Stimulated activated CD8-positive, alpha-beta memory T cell treated with anti-CD3 and anti-CD28 coated beads, Interleukin-15, amount 100 ng/mL, for 4 hours (primary cell): ENCODE measurements around the gene ALDH1A2.

ENCODE experiments used
- DNase-seq, 2 donors: peaks; one replicate each; pipeline ENCODE4 v3.0.0-alpha.2; 2020; ENCODE audit warnings: low read depth in 2 of 2

Gene ALDH1A2

DNA sequence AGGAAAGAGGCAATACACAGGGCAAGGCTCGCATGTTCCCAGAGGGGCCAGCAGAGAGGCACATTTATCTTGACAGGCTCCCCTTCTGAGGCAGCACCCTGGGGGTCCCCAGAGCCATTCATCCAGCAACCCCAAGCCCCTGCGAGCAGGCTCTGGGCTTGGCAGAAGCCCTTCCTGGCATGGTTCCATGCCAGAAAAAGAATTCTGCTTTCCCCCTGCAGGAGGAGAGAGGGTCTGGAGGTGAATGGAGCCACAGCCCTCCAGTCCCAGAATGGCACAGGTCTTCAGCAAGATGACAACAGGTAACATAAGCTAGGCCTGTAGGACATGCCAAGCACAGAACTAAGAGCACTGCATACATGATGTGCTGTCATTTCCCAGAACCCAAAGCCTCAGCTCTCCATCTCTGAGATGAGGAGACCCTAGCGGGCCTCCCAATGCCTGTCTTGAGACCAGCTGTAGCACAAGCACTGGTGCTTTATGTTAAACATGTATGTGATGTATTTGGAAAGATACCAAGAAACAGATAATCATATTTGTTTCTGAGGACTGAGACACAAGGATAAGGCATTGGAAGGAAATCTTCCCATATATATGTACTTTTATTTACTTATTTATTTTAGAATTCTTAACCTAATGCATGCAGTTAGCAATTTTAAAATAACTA is 121.6 kb downstream of the ALDH1A2 start:
- no peak for DNase-seq

DNA sequence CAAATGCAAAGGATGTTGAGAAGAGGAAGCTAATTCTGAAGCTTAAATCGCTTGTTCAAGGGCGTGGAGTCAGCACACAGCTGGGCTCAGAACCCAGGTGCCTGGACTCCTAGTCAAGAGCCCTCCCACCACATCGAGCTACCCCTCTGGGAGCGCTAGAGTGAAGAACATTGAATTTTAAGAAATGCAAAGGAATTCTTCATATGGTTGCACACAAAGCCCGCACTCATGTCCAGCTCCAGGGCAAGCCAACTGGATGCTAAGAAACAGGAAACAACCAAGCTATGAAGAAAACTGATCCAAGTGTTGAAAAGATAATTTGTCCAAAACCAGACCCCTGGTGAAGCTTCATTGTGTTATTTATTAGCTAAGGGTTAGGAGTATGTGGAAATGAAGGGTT is 122.3 kb downstream of the ALDH1A2 start:
- no peak for DNase-seq

DNA sequence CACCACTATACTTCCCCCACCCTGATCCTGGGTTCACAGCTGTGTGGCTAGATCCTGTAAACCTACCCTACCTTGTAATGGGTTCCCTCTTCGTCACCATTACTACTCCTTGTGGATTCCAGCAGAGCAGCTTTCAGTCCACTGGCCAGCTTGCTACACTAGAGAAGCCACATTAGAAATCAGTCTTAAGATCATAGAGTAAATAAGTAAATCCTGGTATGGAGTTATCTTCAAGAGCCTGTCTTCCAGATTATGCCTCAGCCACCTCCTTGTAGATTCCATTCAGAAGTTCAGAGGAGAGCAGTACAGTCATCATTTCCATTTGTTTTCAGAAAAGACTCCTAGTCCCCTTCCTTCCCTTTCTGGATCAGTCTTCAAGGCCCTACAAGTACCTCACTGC is 123.7 kb downstream of the ALDH1A2 start:
- no peak for DNase-seq

DNA sequence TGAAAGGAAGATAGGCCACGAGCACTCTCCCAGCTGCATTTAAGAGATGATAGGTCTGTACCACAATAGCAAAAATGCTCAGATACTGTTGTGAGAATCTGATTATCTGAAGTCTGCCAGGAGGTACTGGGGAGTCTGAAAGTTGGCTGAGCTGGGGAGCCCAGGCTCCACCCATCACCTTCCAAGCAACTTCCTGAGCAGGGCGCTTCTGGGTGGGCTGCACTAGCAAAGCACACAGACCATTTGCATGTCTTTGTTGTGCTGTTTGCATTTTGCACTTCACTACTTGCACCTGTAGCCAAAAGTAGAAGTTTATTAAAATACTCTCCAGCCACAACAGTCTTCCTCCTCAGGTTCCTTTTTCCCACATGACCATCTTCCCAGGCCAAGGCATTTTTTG is 133.2 kb downstream of the ALDH1A2 start:
- DNase-seq: no peak

DNA sequence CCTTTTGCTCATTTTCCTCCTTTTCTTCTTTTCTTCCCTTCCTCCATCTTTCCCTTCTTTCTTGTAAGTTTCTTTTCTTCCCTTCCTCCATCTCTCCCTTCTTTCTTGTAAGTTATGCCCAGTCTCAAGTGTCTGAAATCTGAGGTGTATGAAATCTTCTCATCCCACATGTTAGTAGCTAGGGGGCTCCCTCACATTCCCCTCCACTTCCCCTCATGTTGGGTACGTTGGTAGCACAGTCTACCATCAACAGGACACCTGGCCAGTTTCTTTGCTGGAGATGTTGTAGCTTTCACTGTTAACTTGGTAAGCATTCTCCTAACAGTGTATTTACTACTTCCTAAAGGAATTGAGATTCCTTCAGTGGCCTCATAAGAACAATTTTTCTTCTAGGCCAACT is 133.9 kb downstream of the ALDH1A2 start:
- DNase-seq: no peak

DNA sequence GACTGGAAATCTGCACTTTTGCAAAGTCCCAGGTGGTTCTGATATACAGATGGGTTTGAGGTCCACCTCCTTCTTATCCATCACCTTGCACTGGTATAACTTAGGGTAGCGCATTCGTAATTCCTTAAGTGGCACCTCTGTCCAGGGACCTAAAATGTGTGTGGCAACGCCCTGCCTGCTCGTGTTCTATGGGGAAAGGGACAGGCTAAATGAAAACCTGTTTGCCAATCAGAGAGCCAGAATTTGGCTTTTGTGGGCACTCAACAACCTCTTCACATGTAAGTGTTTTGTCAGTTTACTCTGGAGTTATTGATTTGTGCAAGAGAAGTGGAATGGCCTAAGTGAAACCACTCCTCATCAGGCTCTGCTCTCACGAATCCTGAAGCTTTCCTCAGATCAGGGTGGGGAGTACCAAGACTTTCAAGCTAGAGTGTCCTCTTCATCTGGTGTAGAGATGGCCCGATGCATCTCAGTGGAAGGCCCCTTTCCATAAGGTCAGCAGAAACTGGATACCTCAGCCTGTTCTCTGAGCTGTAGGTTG is 138.3 kb downstream of the ALDH1A2 start:
- no peak for DNase-seq

DNA sequence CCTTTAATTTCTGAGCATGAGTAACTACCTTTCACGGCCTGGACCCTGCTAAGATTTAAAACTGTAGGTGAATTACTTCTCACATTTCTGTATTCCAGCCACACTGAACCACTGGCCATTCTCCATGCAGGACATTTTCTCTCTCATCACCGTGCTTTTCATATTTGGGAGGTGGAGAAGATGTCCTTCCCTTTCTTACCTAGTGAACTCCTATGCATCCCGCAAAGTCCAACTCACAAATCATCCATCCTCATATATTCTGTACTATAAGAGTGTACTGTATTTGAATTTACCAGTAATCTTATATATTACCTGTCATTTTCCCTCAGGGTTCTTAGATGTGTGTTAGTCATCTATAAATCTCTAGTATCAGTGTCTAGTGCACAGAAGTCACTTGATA is 139.9 kb downstream of the ALDH1A2 start:
- no peak for DNase-seq

DNA sequence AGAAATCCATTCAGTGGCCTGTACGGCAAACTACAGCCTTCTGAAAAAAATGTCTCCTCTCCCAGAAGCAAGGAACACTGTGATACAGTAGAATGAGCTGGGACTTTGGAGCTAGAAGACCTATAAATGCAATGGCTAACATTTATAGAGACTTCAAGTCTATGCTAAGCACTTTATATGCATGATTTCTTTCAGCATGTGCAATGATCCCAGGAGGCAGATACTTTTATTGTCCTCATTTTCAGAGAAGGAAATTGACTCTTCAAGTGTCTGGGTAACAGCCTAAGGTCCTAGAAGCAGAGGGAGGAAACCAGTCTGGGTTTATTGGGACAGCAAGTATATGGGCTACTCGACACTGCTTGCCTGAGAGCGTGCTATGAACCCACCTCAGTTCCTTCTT is 140.9 kb downstream of the ALDH1A2 start:
- no peak for DNase-seq

DNA sequence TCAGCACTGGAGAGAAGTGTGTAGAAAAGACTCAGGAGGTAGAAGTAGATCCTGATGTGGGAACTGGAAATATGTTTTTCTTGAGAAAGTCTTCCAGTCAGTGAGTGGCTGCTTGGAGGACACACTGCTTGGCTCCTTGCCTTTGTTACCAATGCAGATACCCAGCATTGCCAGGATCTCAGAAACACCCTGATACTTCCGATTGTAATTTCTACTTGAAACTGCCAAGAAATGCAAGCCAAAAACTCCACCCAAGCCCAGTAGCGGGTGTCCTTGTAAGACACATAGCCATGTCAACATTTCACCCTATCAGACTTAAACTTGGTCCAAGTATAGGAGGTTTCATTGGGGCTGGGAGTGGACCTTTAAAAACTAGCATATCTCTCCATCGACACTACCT is 141.8 kb downstream of the ALDH1A2 start:
- DNase-seq: no peak

DNA sequence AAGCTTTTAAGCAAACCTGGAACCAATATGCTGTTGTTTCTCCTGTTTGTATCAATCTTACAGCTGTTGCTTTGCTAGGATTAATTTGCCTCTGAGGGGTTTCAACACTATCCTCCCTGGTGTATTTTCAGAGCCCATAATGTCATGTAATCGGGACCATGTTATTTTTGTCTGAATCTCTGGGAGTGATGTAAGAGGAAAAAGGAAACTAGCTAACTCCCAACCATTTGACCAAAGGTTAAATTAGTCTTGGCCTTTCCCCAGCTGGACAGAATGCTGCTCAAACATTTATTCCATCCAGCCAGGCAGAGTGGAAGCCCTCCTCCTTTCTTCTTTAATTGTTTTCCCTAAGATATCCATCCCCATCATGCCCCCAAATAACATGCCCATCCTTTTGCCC is 142.2 kb downstream of the ALDH1A2 start:
- no peak for DNase-seq

DNA sequence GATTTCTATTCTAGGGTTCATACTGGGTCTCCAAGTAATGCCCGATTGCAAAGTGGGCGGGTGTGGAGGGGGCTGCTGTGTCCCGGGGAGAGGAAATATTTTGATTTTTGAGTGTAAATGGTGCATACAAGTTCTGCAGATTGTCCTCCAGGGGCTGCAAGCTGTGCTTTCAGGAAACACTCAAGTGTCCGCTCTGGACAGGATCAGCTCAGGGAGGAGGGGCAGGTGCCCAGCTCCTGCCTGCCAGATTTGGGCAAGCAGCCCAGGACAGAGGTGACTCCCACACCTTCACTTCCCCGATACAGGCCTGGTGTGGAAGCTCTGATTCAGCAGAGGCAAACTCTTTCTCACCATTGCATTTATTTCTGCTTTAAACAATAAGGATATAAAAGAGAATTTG is 142.7 kb downstream of the ALDH1A2 start:
- no peak for DNase-seq

DNA sequence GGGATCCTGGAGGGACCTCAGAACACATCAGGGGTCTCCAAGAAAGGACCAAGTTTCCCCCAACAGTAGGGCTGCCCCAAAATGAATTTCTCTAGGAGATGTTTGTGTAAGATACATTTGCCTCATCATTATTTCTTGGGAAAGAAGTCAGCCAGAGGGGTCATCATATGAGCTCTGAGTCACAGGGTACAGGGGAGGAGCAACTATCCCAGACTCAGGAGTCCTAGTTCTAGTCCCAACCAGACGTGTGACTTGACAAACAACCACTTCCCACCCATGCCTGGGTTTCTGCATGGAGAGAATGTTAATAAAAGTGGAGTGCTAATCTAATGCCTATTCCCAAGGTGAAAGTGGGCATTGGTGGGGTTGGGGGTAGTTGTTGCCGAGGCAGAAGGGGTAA is 144.1 kb downstream of the ALDH1A2 start:
- no peak for DNase-seq

DNA sequence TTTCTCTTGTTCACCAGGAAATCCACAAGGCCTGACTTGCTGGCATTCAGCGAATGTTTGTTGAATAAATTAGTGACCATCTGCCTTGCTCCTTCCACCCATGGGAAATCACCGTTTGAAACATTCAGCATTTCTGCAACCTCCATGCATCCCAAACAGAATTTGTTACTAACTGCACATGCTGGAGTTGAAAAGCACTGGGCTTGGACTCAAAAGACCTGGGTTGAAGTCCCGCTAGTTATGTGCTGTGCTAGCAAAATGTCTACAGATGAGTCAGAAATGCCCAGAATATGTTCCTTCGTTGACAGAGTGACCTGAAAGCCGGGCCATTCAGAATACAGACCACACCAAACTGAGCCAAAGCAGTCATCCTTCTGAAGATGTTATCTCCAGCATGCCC is 144.6 kb downstream of the ALDH1A2 start:
- DNase-seq: no peak

DNA sequence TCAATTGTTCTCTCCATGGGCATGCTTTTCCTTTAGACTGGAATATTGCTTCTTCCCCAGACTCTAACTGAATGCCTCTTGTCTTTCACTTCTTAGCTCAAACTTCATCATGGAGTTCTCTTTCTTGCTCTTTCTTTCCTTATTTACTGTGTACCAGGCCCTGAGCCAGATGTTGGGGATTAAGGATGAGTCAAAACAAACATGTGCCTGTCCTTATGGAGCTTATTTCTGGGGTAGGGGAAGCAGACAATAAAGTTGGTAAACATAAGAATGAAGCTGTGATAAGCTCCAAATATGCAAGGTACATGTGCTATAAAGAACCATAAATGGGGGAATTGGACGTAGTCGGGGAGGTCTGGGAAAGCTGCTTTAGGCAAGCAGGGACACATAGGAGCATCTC is 145.8 kb downstream of the ALDH1A2 start:
- DNase-seq: no peak

DNA sequence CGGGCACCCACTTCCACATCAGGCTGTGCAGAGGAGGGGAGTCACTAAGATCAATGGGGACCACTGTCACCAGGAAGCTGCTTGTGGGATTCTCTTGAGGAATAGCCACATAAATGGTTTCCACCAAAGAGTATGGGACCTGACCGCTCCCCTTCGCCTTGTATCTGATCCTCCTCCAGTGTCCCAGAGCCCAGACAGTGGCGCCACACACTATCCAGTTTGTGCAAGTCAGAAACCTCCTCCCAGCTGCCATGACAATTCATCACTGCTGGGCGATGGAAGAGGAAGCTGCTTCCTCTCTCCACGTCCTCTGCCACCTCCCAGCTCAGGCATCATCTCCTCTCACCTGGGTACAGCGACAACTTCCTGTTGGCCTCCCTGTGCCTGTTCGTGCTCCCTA is 147.5 kb downstream of the ALDH1A2 start:
- no peak for DNase-seq

DNA sequence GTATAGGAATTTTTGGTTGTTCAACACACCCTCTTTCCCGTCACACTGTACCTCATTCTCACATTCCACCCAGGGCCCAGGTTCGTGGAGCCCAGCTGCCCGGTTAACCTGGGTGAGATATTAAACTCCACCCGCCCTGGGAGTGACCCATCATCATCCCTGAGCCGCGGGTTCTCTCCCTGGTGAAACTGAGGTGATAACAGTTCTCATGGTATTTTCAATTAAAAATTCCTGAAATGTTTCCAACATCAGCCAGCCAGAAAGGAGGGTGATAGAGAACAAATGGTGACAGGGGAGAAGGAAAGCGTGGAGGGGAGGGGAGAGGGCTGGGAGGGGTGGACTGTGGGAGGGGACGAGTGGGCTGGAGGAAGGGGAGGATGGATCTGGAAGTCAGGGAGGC is 148.8 kb downstream of the ALDH1A2 start:
- no peak for DNase-seq

DNA sequence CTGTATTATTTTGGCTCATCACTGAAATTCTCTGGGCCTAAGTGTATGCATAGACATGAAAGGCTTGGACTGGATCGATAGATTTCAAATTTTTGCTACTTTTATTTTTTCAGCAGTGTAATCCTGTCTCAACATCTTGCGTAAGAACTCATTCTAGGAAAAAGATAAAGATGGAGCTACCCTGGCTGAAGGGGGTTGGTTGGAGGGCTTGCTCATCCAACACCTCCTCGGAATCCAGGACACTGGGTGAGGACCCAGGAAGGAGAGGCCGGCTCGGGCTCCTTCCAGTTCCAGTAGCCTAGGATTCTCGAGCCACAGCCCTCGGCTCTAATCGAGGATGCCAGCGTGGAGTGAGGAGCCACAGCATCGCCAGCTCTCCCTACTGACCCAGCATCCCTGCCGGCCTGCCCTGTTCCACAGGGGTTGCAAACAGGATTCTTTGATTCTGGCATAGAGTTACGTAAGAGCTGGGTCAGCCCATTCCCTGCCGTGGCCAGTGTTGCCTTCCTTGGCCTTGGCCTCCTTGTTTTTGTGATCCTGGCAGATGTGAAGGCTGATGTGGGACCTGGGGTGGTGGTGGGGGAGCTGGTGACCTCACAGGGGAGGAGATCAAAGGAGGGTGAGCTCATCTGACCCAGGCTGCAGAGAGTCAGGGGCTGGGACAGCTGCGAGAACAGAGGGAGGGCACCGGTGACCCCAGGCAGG is 149.5 kb downstream of the ALDH1A2 start:
- DNase-seq: no peak

DNA sequence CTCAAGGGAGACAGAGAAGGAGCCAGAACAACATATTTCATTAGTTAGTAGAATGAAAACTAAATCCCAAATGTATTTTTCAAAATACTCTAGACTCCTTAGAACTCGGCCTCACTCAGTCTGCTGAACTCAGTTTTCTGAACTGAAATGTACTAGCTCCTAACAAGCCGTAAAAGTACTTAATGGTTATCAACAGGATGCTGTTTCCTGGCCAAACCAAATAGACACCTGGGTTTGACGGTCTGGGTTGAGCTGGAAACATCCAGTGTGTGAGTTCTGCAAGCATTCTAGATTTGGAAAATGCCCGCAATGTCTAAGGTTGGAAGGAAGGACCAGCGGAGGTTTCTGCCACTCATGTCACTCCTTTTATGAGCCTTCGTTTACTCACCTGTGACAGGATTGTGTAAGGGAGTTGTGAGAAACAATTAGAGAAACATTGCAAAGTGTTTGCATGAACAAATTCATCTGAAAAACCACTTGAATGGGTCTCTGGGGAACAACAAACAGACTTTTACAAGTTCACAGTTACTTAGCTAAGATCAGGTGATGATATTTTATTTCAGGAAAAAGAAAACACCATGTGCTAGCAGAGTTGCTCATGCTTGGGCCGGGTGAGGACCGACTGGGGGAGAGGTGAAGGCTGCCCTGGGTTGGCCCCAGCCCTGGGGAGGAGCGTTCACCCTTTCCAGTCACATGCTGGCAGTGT is 151.0 kb downstream of the ALDH1A2 start:
- no peak for DNase-seq

DNA sequence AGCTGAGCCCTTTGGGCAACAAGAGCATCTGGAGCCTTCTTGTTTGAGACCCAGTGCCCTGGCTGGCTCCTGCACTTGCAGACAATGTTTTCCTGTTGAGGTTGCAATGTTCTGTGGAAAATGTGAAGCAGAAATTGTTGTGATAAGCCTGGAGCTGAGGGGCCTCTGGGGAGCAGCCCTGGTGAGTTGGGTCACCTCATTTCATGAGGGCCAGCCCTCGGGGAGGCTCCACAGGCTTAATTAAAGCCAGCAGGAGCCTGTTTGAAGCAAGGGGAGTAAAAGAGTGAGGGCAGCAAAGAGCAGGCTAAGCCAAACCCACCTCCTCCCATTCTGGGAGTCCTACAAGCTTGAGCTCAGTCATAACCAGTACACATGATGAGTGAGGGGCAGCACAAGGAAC is 154.3 kb downstream of the ALDH1A2 start:
- DNase-seq: no peak

DNA sequence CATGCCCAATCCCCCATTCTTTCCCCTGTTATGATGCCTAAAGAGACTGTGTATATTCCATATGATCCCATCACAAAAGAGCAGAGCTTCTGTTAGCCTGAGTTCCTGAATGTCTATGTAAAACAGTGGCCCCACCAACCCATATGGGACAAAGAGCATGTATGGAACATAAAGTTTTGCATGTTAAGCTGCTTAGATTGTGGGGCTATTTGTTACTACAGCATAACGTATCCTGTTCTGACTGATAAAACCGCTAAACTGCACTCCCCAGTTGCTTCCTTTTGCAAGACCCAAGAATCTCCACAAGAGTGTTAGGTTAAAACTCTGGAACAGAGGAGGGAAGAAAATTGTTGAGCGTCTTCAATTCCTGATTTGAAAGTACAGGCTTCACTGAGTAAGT is 154.8 kb downstream of the ALDH1A2 start:
- no peak for DNase-seq

DNA sequence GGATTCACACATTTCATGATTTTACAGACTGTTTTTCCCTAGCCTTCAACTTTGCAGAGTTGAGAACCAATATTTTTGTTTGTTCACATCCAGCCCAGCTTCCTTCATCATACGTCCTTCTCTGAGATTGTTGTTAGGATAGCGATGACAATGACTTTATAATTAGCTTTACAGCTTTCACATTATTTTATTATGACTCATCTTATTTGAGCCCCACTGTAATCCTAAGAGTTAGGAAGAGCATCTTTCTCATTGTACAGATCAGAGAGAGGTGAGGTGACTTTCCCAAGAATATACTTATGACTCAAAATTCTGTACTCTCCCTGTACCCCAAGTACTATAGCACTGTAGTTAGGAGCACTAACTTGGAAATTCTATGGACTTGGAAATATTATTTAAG is 156.1 kb downstream of the ALDH1A2 start:
- DNase-seq: no peak

DNA sequence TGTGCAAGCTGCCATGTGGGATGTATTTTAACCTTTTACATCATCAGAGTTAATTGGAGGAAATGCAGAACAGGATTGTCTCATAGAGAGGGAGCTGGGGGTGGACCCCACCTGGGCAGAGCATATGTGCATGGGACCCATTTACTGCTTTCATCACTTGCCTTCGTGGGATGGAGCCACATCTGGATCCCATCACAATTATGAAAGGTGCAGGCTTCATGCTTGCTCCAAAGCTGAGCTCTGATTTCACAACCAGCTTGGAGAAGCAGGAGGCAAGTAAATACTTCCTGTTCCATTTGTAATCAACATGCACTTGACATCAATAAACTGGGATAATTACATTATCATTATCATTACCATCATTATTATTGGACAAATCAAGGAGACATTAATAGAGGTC is 161.9 kb downstream of the ALDH1A2 start:
- no peak for DNase-seq
